Measurements from ENCODE around the gene TMEM175.
"Not testable (repeated sequence)": the region's sequence is repeated elsewhere in the genome, so short reads cannot be mapped to it uniquely, and the experiment has no call there.

Gene TMEM175

DNA sequence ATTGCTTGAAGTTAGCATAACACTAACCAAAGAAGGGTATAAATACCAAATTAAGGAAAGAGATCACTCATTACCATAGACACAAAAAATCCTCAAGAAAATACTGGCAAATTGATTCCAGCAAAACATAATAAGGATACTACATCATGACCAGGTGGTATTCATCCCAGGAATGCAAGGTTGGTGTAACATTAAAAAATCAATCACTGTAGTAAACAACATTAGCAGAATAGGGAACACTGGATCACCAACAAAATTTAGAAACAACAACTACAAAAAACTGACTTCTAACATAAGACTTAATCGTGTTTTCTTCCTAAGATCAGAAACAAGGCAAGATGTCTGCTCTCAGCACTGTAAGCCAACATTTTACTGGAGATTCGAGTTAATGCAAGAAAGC is 14.3 kb upstream of the TMEM175 start:
- DNase-seq: no peak

DNA sequence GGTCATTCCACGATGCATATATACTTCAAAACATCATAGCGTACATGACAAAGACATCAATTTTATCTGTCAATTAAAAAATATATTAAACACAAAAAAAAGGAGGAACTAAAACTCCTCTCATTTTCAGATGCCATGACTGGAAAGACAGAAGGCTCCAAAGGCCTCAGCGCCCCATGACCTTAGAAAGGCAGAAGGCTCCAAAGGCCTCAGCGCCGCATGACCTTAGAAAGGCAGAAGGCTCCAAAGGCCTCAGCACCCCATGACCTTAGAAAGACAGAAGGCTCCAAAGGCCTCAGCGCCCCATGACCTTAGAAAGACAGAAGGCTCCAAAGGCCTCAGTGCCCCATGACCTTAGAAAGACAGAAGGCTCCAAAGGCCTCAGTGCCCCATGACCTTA is 13.7 kb upstream of the TMEM175 start:
- DNase-seq: not testable (repeated sequence)

DNA sequence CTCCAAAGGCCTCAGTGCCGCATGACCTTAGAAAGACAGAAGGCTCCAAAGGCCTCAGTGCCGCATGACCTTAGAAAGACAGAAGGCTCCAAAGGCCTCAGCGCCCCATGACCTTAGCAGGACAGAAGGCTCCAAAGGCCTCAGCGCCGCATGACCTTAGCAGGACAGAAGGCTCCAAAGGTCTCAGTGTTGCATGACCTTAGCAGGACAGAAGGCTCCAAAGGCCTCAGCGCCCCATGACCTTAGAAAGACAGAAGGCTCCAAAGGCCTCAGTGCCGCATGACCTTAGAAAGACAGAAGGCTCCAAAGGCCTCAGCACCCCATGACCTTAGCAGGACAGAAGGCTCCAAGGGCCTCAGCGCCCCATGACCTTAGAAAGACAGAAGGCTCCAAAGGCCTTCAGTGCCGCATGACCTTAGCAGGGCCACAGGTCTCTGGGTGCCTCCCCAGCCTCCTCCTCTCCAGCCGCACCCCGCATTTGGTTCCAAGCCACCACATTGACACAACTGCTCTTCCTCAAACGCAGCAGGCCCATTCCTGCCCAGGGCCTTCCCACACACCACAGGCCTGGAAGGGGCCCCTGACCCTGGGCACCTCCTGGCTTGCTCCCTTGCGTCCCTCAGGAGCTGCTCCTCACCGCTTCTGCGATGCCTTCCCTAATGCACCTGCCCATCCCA is 13.1 kb upstream of the TMEM175 start:
- DNase-seq: not testable (repeated sequence)

DNA sequence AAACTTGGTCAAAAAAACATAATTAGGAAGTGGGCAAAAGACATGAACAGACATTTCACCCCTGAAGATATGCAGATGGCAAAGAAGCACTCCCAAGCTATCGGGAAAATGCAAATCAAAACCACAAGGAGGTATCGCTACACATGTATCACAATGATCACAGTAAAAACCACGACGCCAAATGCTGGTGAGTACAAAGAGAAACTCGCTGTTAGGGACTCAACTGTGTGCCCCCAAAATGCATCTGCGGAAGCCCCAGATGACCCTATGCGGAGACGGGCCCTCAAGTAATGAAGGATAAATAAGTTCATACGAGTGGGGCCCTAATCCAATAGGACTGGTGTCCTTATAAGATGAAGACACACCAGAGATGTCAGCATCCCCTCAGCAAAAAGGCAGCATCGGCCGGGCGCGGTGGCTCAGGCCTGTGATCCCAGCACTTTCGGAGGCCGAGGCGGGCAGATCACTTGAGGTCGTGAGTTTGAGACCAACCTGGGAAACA is 10.4 kb upstream of the TMEM175 start:
- no peak for DNase-seq

DNA sequence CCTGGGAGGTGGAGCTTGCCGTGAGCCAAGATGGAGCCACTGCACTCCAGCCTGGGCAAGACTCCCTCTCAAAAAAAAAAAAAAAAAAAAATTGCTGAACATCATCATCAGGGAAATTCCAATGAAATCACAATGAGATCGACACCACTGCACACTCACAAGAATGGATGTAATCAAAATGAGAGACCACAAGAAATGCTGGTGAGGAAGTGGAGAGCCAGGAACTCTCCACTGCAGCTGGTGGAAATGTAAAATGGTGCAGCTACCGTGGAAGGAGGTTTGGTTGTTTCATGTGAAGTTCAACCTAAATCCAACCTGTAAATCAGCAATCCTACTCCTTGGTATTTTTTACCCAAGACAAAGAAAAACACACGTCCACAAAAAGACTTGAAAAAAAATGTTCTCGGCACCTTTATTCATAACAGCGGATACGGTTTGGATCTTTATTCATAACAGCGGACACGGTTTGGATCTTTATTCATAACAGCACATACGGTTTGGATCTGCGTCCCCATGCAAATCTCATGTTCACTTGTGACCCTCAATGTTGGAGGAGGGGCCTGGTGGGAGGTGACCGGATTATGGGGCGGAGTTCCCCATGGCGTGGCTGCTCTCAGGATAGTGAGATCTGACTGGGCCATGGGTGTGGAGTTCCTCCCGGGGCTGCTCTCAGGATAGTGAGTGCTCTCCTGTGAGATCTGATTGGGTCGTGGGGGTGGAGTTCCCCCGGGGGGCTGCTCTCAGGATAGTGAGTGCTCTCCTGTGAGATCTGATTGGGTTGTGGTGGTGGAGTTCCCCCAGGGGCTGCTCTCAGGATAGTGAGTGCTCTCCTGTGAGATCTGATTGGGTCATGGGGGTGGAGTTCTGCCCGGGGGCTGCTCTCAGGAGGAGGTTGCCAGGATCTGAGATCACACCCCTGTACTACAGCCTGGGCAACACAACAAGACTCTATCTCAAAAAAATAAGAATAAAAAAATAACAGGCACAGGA is 7.9 kb upstream of the TMEM175 start:
- DNase-seq: no peak

DNA sequence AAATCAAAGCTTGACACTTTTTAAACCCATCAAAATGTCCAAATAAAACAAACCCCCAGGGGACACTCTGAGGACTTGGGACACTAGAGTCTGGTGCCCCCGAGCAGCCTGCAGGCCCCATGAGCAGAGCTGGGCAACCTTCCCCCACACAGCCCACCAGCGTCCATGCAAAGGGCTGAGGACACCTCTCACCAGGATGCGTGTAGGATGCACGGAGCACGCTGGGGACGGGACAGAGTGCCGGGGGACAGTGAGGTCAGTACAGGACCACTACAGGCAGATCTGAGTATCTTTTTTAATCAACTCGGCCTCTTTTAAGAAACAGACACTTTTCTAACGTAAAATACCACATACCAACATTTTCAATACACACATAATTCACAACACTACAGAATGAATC is 7.1 kb upstream of the TMEM175 start:
- no peak for DNase-seq

DNA sequence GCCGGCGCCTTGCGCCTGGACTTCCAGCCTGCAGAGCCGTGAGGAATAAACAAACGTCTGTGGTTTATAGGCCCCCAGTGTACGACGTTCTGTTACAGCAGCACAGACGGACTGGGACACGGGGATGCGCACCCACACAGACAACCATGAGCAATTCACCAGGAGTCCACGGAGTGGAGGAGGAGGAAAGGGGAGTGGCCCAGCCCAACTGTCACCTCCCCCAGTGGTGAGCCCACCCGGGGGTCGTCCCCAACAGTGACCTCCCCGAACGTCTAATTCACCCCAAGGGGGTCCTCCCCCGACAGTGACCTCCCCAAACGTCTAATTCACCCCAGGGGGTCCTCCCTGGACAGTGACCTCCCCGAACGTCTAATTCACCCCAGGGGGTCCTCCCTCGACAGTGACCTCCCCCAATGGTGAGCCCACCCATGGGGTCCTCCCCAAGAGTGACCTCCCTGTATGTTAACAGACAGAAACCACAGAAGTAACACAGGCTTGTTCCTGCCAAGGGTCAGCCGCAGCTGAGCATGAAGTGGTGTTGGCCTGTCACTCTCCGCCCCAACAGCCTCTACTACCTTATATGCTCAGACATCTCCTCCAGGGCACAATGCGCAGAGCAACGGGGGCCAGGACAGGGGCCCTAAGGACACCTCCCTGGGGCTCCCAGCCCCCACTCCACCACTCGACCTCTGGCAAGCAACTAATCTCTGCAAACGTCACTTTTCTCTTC is 6.3 kb upstream of the TMEM175 start:
- DNase-seq: no peak

DNA sequence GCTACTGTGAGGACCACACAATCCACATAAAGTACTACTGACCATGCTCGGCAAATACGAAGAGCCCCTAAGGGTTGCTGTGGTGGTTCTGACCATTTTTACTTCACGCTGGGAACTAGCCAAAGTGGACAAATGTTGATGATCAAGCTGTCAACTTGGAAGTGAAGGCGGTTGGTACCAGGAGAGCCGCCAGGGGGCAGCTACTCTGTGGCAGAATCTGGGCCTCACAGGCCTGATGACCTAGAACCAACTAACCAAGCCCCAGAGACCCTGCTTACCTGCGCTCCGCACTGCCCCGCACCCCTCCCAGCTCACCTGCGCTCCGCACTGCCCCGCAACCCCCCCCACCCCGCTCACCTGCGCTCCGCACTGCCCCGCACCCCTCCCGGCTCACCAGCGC is 5.7 kb upstream of the TMEM175 start:
- DNase-seq: no peak

DNA sequence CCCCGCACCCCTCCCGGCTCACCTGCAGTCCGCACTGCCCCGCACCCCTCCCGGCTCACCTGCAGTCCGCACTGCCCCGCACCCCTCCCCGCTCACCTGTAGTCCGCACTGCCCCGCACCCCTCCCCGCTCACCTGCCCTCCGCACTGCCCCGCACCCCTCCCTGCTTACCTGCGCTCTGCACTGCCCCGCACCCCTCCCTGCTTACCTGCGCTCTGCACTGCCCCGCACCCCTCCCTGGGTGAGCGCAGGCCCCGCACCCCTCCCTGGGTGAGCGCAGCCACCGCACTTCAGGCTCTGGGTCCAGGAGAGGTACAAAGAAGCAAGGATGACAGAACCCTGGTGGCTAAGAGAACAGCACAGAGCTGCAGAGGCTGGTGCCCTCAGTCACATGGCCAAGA is 4.7 kb upstream of the TMEM175 start:
- not testable (repeated sequence) for DNase-seq

DNA sequence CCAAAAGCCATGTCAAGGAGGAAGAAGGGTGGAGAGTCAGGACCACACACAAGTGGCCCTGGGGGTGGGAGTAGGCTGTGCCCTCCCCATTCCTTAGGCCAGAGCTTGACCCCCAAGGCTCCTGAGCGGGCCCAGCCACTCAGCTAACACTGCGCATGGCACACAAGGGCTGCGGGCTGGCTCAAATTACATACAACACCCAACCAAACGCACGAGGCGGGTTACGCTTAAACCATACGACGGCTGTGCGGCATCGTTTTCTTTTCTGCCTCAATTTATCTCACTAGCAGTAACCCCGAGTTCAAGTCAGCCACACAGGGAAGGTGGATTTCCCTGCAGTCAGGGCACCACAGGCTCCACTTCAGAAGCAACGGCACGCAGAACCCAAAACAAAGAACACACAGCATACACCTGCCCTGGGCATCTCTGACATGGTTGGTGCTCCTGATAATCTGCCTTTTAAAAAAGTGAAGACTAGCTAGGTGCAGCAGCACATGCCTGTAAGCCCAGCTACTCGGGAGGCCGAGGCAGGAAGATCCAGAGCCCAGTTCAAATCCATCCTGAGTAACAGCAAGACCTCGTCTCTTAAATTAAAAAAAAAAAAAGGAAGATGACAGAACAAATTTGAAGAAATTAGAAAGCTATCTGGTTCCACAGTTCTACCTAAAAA is 3.0 kb upstream of the TMEM175 start:
- no peak for DNase-seq

DNA sequence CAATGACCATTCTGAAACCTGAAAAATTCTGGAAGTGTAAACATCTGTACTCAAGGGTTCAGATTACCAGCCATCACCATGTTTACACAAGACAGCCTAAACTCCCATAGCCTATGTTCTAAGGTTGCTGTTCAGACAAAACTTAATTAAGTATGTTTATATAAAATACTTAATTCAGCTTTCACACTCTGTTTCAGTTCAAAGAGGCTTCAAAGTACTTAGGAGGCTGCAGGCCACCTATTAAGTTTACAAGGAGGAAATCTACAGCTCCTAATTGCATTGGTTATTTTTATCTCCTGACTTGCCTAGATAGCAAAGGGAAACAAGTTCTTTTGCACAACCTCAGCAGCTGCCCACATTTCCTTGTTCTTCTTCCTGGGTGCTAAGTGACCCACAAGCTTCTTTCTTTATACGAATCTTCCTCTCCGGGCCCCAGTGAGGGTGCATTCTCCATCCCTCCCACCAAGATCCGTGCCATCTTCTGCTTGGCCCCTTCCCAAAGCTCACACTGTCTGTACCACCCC is 2.2 kb upstream of the TMEM175 start:
- no peak for DNase-seq

DNA sequence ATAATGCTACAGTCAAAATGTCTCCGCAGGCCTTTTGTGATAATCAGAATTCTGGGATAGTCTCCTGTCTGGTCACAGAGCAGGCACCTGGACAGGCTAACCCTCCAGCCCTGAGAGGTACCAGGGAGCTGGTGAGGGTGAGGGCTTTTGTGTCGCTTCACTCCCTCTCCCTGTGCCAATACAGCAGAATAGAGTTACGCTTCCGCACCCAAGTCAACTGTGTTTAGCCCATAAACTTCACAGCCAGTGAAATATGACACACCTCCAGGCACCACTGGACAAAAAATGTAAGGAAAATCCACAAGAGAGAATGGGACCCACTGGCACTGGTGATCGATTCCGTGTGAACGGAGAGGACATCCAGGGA is 1.4 kb upstream of the TMEM175 start:
- no peak for DNase-seq

DNA sequence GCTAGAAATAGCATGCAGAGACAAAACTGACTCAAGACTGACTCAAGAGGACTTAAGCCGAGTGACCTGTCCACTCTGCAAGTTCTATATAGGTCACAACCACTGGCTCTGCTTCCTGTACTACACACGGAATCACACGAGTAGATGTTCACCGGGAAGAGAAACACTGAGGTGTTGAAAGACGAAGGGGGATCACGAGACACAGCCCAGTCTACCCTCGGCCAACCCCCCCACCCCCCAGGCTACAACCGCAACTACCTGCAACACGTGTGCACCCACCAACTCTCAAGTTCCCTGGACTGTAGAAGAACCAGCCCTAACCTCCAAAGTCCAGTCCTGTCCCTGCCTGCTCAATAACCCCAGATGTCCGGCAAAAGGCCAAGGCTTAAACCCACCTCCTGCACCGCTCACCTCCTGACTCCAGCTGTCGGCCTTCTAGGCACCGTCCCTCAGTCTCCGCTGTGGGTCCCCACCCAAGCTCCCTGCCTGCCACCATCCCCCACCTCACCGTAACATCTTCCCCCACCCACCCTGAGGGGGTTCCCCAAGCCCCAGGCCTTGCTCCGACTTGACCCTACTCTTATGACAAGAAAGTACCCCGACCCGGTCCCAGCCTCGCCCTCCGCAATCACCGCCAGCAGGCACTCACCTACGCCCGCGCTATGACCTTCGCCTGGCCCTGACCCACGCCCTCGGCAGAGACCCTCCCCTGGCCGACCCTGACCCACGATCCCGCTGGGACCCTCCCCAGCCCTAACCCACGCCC is 883 bp upstream of the TMEM175 start:
- DNase-seq: no peak

DNA sequence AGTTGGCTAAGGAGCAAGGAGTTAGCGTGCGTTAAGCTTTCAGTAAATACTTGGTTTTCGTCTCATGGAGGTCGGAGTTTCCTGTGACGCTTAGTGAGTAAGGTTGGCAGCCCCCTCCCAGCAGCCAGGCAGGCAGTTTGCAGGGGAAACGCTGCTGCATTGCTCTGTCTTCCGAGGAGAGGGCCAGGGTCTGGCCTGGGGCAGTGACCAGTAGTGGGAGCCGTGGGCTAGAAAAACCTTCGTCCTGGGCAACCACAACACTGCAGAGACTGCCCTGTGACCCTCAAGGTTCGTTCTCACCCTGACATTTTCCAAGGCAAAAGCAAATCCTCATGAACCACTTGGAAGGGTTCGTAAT is 432 bp downstream of the TMEM175 start:
- no peak for DNase-seq

DNA sequence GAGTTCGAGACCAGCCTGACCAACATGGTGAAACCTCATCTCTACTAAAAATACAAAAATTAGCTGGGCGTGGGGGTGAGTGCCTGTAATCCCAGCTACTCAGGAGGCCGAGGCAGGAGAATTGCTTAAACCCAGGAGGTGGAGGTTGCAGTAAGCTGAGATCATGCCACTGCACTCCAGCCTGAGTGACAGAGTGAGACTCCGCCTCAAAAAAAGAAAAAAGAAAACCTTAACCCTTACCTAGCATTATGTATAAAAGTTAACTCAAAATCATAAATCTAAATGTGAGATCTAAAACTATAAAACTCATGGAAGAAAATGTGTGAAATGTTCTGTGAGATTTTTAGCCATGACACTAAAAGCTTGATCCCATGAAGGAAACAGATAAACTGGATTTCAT is 7.2 kb downstream of the TMEM175 start:
- not testable (repeated sequence) for DNase-seq

DNA sequence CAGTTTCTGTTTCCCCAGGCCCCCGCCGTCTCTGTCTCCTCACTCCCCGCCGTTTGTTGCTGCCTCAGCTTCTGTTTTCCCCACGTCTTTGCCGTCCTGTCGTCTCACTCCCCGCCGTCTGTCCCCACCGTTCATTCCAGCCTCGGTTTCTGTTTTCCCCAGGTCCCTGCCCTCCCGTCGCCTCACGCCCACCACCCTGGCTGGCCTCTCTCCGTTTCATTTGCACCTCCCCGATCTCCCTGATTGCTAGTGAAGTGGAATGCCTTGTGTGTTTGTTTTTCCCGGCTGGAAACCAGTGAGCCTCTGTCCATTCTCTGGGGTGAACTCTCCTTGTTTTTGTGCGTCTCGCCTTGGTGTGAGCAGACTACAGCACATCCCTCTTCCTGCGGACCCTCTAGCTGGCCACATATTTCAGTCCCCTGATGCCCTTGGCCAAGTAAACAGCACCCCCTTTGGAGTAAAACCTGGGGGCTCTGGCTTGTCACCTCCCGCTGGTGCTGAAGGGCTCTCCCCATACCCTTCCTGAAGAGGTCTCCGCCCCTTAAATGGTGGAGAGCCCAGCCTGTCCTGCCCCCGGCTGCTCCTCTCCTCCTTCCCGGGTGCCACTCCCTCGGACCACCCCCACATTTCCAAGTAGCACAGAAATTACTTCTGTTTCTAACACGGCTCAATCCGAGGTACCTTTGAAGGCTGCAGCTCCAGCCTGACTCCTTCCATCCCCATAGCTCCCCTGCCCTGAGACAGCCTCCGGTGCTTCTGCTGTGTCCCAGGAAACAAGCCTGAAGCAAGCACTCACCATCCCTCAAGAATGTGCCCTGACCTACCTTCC is 13.2 kb downstream of the TMEM175 start:
- no peak for DNase-seq

DNA sequence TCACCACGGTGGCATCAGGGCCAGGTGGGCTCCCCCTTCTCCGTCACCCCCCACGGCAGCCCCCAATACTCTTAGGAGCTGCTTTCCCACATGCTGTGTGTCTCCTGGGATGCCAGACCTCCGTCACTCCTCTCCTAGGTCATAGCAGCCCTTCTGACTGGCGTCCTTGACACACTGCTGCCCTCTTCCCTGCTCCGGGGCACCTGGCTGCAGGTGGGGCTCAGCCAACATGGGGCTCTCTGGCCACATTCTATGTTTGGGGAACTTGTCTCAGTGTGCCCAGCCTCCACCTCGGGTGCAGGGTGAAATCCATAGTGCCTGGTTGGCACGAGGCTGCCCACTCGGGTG is 13.8 kb downstream of the TMEM175 start:
- no peak for DNase-seq

DNA sequence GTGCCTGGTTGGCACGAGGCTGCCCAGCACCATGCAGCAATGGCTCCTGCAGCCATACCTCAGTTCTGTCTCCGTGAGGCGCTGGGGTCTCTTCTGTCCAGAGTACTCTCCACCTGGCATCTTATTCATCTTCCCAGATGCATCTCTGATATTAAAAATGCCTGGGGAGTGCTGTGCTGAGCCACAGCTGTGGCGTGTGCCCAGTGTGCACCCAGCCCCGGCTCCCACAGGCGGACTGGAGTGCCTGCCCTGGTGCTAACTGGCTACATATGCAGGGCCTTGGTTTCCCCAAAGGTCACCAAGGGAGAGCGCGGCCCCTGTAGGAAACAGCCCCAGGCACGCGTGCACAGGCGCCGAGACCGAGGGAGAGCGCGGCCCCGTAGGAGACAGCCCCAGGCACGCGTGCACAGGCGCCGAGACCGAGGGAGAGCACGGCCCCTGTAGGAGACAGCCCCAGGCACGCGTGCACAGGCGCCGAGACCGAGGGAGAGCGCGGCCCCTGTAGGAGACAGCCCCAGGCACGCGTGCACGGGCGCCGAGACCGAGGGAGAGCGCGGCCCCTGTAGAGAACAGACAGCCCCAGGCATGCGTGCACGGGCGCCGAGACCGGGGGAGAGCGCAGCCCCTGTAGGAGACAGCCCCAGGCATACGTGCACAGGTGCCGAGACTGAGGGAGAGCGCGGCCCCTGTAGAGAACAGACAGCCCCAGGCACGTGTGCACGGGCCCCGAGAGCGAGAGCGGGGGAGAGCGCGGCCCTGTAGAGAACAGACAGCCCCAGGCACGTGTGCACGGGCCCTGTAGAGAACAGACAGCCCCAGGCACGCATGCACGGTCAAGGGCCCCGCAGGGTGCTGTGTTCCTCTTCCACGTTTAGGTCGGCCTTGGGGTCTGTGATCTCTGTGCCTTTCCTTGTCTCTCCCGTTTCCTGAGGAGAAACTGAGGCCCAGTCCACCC is 14.5 kb downstream of the TMEM175 start:
- no peak for DNase-seq

DNA sequence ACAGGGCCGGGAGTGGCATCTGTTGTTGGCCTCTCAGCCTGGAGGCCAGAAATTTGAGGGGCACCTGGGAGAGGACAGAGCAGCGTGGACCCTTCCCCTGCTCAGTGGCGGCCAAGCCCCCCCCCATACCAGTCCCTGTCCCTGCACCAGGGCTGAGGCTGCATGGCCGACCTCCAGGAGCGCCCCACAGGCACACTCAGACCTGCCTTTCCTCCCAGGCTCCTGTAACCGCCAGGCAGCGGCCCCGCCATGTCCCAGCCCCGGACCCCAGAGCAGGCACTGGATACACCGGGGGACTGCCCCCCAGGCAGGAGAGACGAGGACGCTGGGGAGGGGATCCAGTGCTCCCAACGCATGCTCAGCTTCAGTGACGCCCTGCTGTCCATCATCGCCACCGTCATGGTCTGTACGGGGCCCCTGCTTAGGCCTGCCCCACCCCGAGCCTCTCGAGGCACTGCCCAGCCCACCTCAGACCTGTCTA is 15.3 kb downstream of the TMEM175 start:
- DNase-seq: no peak
